CD4-positive, alpha-beta T cell (primary cell): ENCODE data around the gene SLC38A10. TPM values are rescaled to one million over a fixed set of nuclear protein-coding genes. Genes with fewer than 3 reads are reported as not detected.

ENCODE experiments used
- ATAC-seq: fragments of 200-7000 bp; cut with Tn5 transposase; one replicate; pipeline ENCODE4 v1.10.0; 2022; ENCODE audit warnings: mild to moderate bottlenecking; ENCODE audit not compliant: poor library complexity
- CTCF ChIA-PET: fragments of 350-600 bp; sonication (Branson Sonifier 250); formaldehyde crosslinking; loops from one replicate; lab custom pipeline; 2021; ENCODE audit warnings: antibody characterized with exemption, inconsistent platforms; lab: Charles Lee
- POLR2A ChIA-PET: fragments of 350-600 bp; sonication (Branson Sonifier 250); formaldehyde crosslinking; loops from one replicate; lab custom pipeline; 2021; ENCODE audit warnings: antibody characterized with exemption, inconsistent platforms; lab: Charles Lee
- DNase-seq, 14 experiments: peaks; one replicate each; pipeline ENCODE4 v3.0.0-alpha.2; 2013 to 2020; ENCODE audit warnings: mixed read lengths in 2 of 14
- H3K27ac ChIP-seq, 2 donors: one replicate each; pipeline versions ENCODE4 v1.5.1 to v1.7.0; 2013; ENCODE audit warnings: low read length in 2 of 2, low read depth in 1 of 2, mild to moderate bottlenecking in 1 of 2
- H3K27me3 ChIP-seq, 2 experiments: 1 replicate in 1 of 2; 2 replicates in 1 of 2; pipeline versions ENCODE4 v1.6.1 to v1.7.0; 2013; ENCODE audit warnings: low read length in 2 of 2, control low read depth in 1 of 2, mild to moderate bottlenecking in 1 of 2, moderate library complexity in 1 of 2; ENCODE audit not compliant: insufficient read depth in 2 of 2, control insufficient read depth in 1 of 2
- H3K36me3 ChIP-seq: one replicate; pipeline ENCODE4 v1.6.1; 2013; ENCODE audit warnings: low read length, control low read depth; ENCODE audit not compliant: insufficient read depth
- H3K4me1 ChIP-seq: one replicate; pipeline ENCODE4 v1.6.1; 2013; ENCODE audit warnings: low read length, control low read depth; ENCODE audit not compliant: insufficient read depth
- H3K4me3 ChIP-seq: one replicate; pipeline ENCODE4 v1.5.1; 2013; ENCODE audit warnings: mild to moderate bottlenecking, low read length, moderate library complexity
- H3K9me3 ChIP-seq, 2 experiments: 1 replicate in 1 of 2; 2 replicates in 1 of 2; pipeline versions ENCODE4 v1.6.1 to v1.7.0; 2013; ENCODE audit warnings: low read length in 2 of 2, mild to moderate bottlenecking in 2 of 2, control low read depth in 1 of 2, moderate library complexity in 1 of 2; ENCODE audit not compliant: control insufficient read depth in 1 of 2, insufficient read depth in 1 of 2
- H3K27ac Mint-ChIP-seq: one replicate; pipeline ENCODE4 v1.8.0; 2020; ENCODE audit warnings: mixed read lengths
- H3K27me3 Mint-ChIP-seq: one replicate; pipeline ENCODE4 v1.8.0; 2021; ENCODE audit warnings: mixed read lengths
- H3K36me3 Mint-ChIP-seq: one replicate; pipeline ENCODE4 v1.8.0; 2021; ENCODE audit warnings: low read depth, mixed read lengths
- H3K4me1 Mint-ChIP-seq: one replicate; pipeline ENCODE4 v1.8.0; 2021; ENCODE audit warnings: low read depth, mixed read lengths
- H3K4me3 Mint-ChIP-seq: one replicate; pipeline ENCODE4 v1.8.0; 2020; ENCODE audit warnings: mild to moderate bottlenecking, mixed read lengths
- H3K9me3 Mint-ChIP-seq: one replicate; pipeline ENCODE4 v1.8.0; 2020; ENCODE audit warnings: mixed read lengths
- CTCF ChIP-seq: fragments of 200-600 bp; IDR thresholded peaks from one replicate; pipeline ENCODE4 v1.8.0; 2022; ENCODE audit warnings: antibody characterized with exemption, mild to moderate bottlenecking
- intact Hi-C, 2 experiments: fragments of 100-400 bp; cut with DNase I in 1 of 2; cut with micrococcal nuclease in 1 of 2; formaldehyde crosslinking; loops; one replicate each; pipeline versions ENCODE4 v1.15.1 to v1.9.0; 2023 to 2025; cut with DNase I, micrococcal nuclease
- total RNA-seq, 174 experiments: library from RNA in 2 of 174; stranded (reverse) in 2 of 174; gene quantifications; one replicate each; pipeline ENCODE4 v1.2.3 and lab custom pipeline; 2021 to 2026

SLC38A10 gene
- total RNA-seq, 2 experiments from 2014 or later: 22.8 to 26.4 TPM

DNA sequence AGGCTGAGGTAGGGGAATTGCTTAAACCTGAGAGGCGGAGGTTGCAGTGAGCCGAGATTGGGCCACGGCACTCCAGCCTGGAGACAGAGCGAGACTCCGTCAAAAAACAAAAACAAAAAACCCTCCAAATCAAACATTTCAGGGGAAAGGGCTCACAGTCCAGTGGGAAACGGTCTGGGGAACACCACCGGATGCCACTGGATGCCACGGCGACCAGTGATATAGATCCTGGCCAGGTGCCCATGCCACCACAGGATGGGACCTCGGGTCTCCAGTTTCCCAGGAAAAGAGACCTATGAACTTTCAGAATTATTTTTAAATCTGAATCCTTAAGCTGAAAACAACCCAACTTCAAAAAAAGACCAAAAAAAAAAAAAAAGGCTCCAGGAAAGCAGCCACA lies 84.6 kb downstream of the SLC38A10 start:
- POLR2A ChIA-PET: no interaction called here
- H3K9me3 Mint-ChIP-seq: no peaks in the 10 kb centered on the region
- DNase-seq (no peak), ATAC-seq (no peak)
- no peaks in the 10 kb centered on the region for H3K4me1 Mint-ChIP-seq
- no peak for TF ChIP-seq CTCF
- no peak overlapping the region for H3K27ac ChIP-seq
- H3K36me3 ChIP-seq: no peaks in the 10 kb centered on the region
- intact Hi-C loops: no loop called here
- no peak overlapping the region for H3K4me3 Mint-ChIP-seq
- H3K27ac Mint-ChIP-seq: no peak overlapping the region
- H3K4me1 ChIP-seq: no peaks in the 10 kb centered on the region
- no peaks in the 10 kb centered on the region for H3K9me3 ChIP-seq
- H3K36me3 Mint-ChIP-seq: no peaks in the 10 kb centered on the region
- H3K4me3 ChIP-seq: no peak overlapping the region
- no peaks in the 10 kb centered on the region for H3K27me3 ChIP-seq
- CTCF ChIA-PET: interaction anchor here (0.7 kb wide), 1 partner anchor 788 kb away, joined by 3 read pairs; no protein-coding TSS in a partner anchor
- no peaks in the 10 kb centered on the region for H3K27me3 Mint-ChIP-seq

GRCh38 chr17:81209141-81209540 lies 86.0 kb downstream of the SLC38A10 start:
- Histone ChIP-seq H3K36me3 (no peaks in the 10 kb centered on the region), H3K9me3 (no peaks in the 10 kb centered on the region), H3K4me1 (no peaks in the 10 kb centered on the region), H3K27ac (no peak overlapping the region), H3K4me3 (no peak overlapping the region), H3K27me3 (no peaks in the 10 kb centered on the region)
- CTCF ChIA-PET: no interaction called here
- no peak for TF ChIP-seq CTCF
- no peaks in the 10 kb centered on the region for H3K36me3 Mint-ChIP-seq
- H3K4me1 Mint-ChIP-seq: no peaks in the 10 kb centered on the region
- no peak overlapping the region for H3K27ac Mint-ChIP-seq
- no peaks in the 10 kb centered on the region for H3K27me3 Mint-ChIP-seq
- ATAC-seq (no peak), DNase-seq (no peak)
- POLR2A ChIA-PET: no interaction called here
- no peaks in the 10 kb centered on the region for H3K9me3 Mint-ChIP-seq
- intact Hi-C loops: no loop called here
- H3K4me3 Mint-ChIP-seq: no peak overlapping the region

DNA sequence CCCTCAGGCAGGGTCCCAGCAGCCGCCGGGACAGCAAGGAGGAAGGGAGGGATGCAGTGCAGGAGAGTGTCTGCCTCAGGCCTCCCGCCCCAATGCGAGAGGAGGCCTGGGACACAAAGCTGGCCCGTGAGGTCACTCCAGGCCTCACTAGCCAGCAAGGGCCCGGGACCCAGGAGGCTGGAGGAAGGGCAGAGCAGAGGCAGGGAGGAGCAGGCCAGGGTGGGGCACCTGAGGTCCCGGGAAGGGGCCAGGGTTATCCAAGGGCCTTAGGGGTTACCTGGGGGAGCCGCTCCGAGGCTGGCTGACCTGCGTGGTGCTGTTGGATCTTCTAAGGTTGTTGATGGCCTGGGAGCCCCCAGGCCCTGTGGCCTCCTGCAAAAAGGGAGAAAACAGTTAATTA lies 86.5 kb downstream of the SLC38A10 start:
- Mint-ChIP-seq H3K4me1 (no peaks in the 10 kb centered on the region), H3K4me3 (no peak overlapping the region), H3K36me3 (no peaks in the 10 kb centered on the region), H3K9me3 (no peaks in the 10 kb centered on the region), H3K27me3 (no peaks in the 10 kb centered on the region), H3K27ac (no peak overlapping the region)
- Histone ChIP-seq H3K27ac (no peak overlapping the region), H3K27me3 (no peaks in the 10 kb centered on the region), H3K4me1 (no peaks in the 10 kb centered on the region), H3K4me3 (no peak overlapping the region), H3K9me3 (no peaks in the 10 kb centered on the region), H3K36me3 (peaks cover 2% of the 10 kb centered on the region)
- no peak for TF ChIP-seq CTCF
- DNase-seq: no peak
- ChIA-PET CTCF (no interaction called here), POLR2A (no interaction called here)
- no peak for ATAC-seq
- intact Hi-C loops: no loop called here
